Neuron (in vitro differentiated cells): ENCODE data around the gene OR4F6.

Experiments used
- H2AFZ ChIP-seq: one replicate; pipeline ENCODE4 v1.6.1; 2013; ENCODE audit warnings: low read depth, mild to moderate bottlenecking, inconsistent platforms, low read length, moderate library complexity
- H3K27me3 ChIP-seq: one replicate; pipeline ENCODE4 v1.6.1; 2013; ENCODE audit warnings: low read length; ENCODE audit not compliant: insufficient read depth
- H3K36me3 ChIP-seq: one replicate; pipeline ENCODE4 v1.6.1; 2013; ENCODE audit warnings: low read length; ENCODE audit not compliant: insufficient read depth
- H3K4me1 ChIP-seq: one replicate; pipeline ENCODE4 v1.6.1; 2013; ENCODE audit warnings: low read length; ENCODE audit not compliant: insufficient read depth
- H3K4me3 ChIP-seq: 2 replicates; pipeline ENCODE4 v1.5.1; 2013; ENCODE audit warnings: mild to moderate bottlenecking, low read length, moderate library complexity
- H3K9me3 ChIP-seq: one replicate; pipeline ENCODE4 v1.6.1; 2013; ENCODE audit warnings: low read length

The OR4F6 gene

DNA sequence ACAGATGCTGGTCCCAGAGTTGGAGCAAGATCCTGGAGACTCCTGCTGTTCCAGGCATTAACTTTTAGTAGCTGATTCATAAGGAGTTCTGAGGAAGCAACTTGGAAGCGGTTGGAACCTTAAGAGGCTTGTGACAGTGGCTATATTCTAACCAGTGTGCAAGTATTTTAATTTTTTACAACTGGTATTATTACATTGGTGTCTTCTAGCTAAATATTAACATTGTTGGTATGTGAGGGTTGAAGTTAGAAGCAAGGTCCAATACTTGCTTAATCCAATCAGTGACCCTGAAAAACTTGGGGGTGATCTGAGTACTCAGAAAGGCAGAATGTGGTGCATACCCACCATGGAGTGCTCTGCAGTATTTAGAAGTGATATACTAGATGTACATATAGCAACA is 7.1 kb downstream of the OR4F6 start:
- Histone ChIP-seq H3K27me3 (peaks cover 10% of the 10 kb centered on the region), H3K4me3 (no peak overlapping the region), H3K36me3 (no peaks in the 10 kb centered on the region), H3K9me3 (no peaks in the 10 kb centered on the region), H3K4me1 (peaks cover 4% of the 10 kb centered on the region), H2AFZ (no peak overlapping the region)

- Histone ChIP-seq H2AFZ (no peak overlapping the region), H3K9me3 (no peaks in the 10 kb centered on the region), H3K4me1 (peaks cover under 1% of the 10 kb centered on the region), H3K27me3 (peaks cover 9% of the 10 kb centered on the region), H3K4me3 (no peak overlapping the region), H3K36me3 (no peaks in the 10 kb centered on the region)
These were observed 7.6 kb downstream of the OR4F6 start for GRCh38 chr15:101810876-101811275.

- no peaks in the 10 kb centered on the region for H3K4me1 ChIP-seq
- H3K4me3 ChIP-seq: no peak within 1 kb of the TSS
- no peak within 1 kb of the TSS for H2AFZ ChIP-seq
- H3K9me3 ChIP-seq: no peaks in the 10 kb centered on the region
- H3K36me3 ChIP-seq: no peaks in the 10 kb centered on the region
- H3K27me3 ChIP-seq: peaks cover 9% of the 10 kb centered on the region
These were observed 8.6 kb downstream of the OR4F6 start, which contains the start of gene OR4F15 for GRCh38 chr15:101811902-101812301. Gene OR4F15, plus strand, starts transcription at chr15:101812202. Its CDS starts 5,985 bp downstream, at chr15:101818187.

DNA sequence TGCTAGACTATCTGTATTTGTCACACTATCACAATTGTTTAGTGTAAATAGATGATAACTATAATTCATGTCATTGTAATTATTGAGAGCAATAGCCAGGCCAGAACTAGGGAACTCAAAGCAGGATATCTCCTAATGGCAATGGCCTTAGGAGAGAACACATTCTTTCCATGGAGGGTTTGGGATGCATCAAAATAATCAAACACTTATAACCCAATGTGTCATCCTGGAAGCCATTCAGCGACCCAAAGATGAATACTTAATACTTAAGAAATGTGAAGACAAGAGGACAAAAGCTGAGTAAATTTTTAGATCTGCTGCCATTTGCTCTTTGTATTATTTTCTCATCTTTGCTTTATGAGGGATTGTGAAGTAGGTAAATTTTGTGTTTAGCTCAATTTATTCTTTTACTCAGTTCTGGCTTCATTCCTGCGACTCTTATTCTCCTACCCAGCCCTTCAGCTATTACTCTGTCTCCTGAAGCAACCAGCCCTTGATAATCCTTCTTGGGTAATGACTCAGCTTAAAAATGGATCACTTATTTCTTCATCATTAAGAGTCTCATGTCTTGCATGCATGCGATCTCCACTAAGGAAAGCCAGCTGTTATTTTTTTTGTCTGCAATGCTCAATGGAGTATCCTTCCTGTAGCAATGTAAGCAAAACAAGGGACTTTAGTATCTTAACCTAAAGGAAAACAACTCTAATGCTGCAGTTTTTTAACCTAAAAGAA is 10.7 kb downstream of the OR4F6 start:
- H3K27me3 ChIP-seq: peaks cover 9% of the 10 kb centered on the region
- no peak overlapping the region for H3K4me3 ChIP-seq
- H3K36me3 ChIP-seq: no peaks in the 10 kb centered on the region
- no peaks in the 10 kb centered on the region for H3K4me1 ChIP-seq
- H2AFZ ChIP-seq: no peak overlapping the region
- H3K9me3 ChIP-seq: no peaks in the 10 kb centered on the region

DNA sequence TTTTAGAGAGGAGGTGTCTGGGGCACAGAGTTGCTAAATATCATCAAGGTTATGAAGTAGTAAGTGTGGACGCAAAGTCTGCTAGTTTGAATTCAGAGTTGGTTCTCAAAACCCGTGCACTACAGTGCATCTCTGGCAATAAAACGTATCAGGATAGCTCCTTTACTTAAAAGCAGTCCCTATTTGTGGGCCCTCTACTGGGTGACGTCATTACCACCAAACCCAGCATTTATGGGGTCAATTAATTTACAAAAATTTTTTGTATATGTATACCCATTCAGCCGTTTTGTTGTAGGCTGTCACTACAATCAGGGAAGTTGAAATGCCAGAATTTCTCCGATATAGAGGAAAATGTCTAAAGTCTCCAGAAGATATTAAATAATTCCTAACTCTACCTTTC is 17.5 kb downstream of the OR4F6 start:
- Histone ChIP-seq H3K36me3 (no peaks in the 10 kb centered on the region), H3K4me3 (no peak overlapping the region), H3K9me3 (no peaks in the 10 kb centered on the region), H3K4me1 (no peaks in the 10 kb centered on the region), H2AFZ (no peak overlapping the region), H3K27me3 (no peaks in the 10 kb centered on the region)

DNA sequence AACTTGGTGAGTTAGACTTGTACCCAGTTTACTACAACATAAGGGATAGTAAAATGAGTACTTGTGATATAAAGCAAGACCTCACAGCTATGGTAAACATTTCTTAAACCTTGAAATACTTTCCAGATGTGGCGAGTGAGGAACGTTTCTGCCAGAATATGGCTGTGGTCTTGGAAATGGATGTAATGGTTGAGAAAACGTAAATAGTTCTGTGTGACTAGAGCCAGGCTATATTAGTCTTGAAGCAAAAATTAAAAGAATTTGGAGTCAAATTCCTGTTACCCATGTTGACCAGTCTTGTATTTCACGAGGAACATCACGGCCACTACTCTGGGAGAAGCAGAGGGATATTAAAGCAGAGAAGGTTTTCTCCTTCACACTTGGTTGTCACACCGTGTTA is 23.9 kb downstream of the OR4F6 start:
- Histone ChIP-seq H3K4me1 (no peaks in the 10 kb centered on the region), H3K36me3 (no peaks in the 10 kb centered on the region), H2AFZ (no peak overlapping the region), H3K4me3 (no peak overlapping the region), H3K27me3 (no peaks in the 10 kb centered on the region), H3K9me3 (no peaks in the 10 kb centered on the region)

- Histone ChIP-seq H3K27me3 (no peaks in the 10 kb centered on the region), H3K4me1 (no peaks in the 10 kb centered on the region), H3K4me3 (no peak overlapping the region), H2AFZ (no peak overlapping the region), H3K9me3 (no peaks in the 10 kb centered on the region), H3K36me3 (no peaks in the 10 kb centered on the region)
These were observed 25.5 kb downstream of the OR4F6 start for GRCh38 chr15:101828774-101829173.

DNA sequence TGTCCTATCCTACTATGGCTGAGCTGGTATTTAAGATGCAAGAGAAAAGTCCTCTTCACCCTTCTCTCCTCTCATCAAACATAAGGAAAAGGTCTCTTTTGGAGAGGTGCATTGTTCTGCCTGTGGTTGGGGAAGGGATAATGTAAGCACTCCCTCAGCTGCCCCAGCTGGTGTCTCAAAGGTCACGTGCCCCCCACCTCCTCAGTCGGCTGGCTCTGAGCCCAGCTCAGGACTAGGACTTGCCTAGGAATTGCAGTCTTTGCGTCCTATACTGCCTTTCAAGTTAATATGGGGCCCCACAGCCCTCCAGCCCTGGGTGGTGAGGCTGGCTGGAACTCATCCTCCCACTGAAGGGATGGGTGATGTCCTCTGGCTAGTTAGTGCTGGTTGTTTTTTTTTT is 38.3 kb downstream of the OR4F6 start:
- Histone ChIP-seq H3K4me1 (no peaks in the 10 kb centered on the region), H3K4me3 (no peak overlapping the region), H3K36me3 (no peaks in the 10 kb centered on the region), H2AFZ (no peak overlapping the region), H3K9me3 (no peaks in the 10 kb centered on the region), H3K27me3 (no peaks in the 10 kb centered on the region)

GRCh38 chr15:101844916-101845315 is 41.6 kb downstream of the OR4F6 start:
- Histone ChIP-seq H3K4me1 (no peaks in the 10 kb centered on the region), H3K36me3 (no peaks in the 10 kb centered on the region), H3K27me3 (no peaks in the 10 kb centered on the region), H2AFZ (no peak overlapping the region), H3K9me3 (no peaks in the 10 kb centered on the region), H3K4me3 (no peak overlapping the region)

DNA sequence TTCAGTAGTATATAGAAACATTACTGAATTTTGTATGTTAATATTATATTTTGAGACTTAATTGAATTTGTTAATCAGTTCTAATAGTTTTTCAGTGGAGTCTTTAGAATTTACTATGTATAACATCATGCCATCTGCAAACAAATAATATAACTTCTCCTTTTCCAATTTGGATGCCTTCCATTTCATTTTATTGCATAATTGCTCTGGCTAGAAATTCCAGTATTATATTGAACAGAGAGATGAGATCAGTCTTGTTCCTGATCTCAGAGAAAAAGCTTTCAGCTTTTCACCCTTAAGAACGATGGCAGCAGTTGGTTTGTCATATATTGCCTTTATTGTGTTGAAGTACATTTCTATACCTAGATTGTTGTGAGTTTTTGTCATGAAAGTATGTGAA is 49.0 kb downstream of the OR4F6 start:
- no peak overlapping the region for H3K4me3 ChIP-seq
- H3K9me3 ChIP-seq: no peaks in the 10 kb centered on the region
- H2AFZ ChIP-seq: no peak overlapping the region

More for the DNA sequence above, 49.0 kb downstream of the OR4F6 start:
- Histone ChIP-seq H3K36me3 (no peaks in the 10 kb centered on the region), H3K27me3 (no peaks in the 10 kb centered on the region), H3K4me1 (no peaks in the 10 kb centered on the region)
